Measurements from ENCODE around the gene CDH23. TPM values are rescaled to one million over a fixed set of nuclear protein-coding genes. Genes with fewer than 3 reads are reported as not detected.

Gene CDH23
- total and polyA plus RNA-seq, 10 of the 15 experiments (the other 5 are each of a cell fraction or from before 2014, with no cell fraction given) = 0.09 to 0.40 (median 0.15) TPM; not detected in 1

GRCh38 chr10:71663311-71663710, 266.6 kb downstream of the CDH23 start (continued):
- TF ChIP-seq CUX1 (IDR thresholded peaks at IDR 0.05; ENCODE audit: insufficient replicate concordance, low read depth, low read length) (no peak), MEF2A (IDR thresholded peaks at IDR 0.05; ENCODE audit: insufficient read depth, low read depth, low read length) (no peak), IKZF2 (IDR thresholded peaks at IDR 0.05) (no peak), NFYB (IDR thresholded peaks at IDR 0.05; ENCODE audit: insufficient read depth, low read depth, low read length) (no peak), FOXM1 (IDR thresholded peaks at IDR 0.05; ENCODE audit: low read depth, low read length) (no peak), POLR2AphosphoS2 (IDR thresholded peaks at IDR 0.05; ENCODE audit: low read depth, low read length) (no peak)

- Histone ChIP-seq H3K4me2 (ENCODE audit: control insufficient read depth, insufficient read depth) (no peak overlapping the region), H3K36me3 (ENCODE audit: control insufficient read depth in 2 of 2, insufficient read depth in 2 of 2, low read length in 1 of 2) (no peaks in the 10 kb centered on the region), H3K27ac (ENCODE audit: control insufficient read depth, insufficient read depth) (no peak overlapping the region), H3K9ac (ENCODE audit: control insufficient read depth, insufficient read depth, low read length) (no peak overlapping the region), H4K20me1 (ENCODE audit: control insufficient read depth, insufficient read depth) (no peaks in the 10 kb centered on the region), H3K79me2 (ENCODE audit: control insufficient read depth, insufficient read depth, low read length) (no peaks in the 10 kb centered on the region), H3K4me3 (no peak overlapping the region), H3K27me3 (replicated peaks in 1 of 2; ENCODE audit: control insufficient read depth in 2 of 2, insufficient read depth in 2 of 2, low read length in 1 of 2) (no peaks in the 10 kb centered on the region; a peak in 1 of 4 replicates), H3K4me1 (ENCODE audit: control insufficient read depth, insufficient read depth, low read length) (peaks cover 17% of the 10 kb centered on the region), H3K9me3 (replicated peaks; ENCODE audit: control insufficient read depth, insufficient read depth, low read length) (no peaks in the 10 kb centered on the region), H2AFZ (ENCODE audit: control insufficient read depth, low read depth, low read length) (no peak overlapping the region)
- in situ Hi-C loops (cut with MboI) (no loop called here), intact Hi-C loops (cut with micrococcal nuclease; ENCODE audit: unreplicated experiment) (no loop called here)
- no TSS peak for BruUV-seq (replicated peaks)
- CTCF ChIA-PET = interaction anchor here (0.7 to 3.3 kb wide), 9 partner anchors 11 to 352 kb away, joined by 3 to 47 read pairs (median 5); partner anchors contain the start of gene VSIR
- no peak for DNase-seq (ENCODE audit: low read depth, low spot score)
- POLR2A ChIA-PET = interaction anchor here (1.2 to 1.8 kb wide), 4 partner anchors 30 to 147 kb away, joined by 4 to 5 read pairs (median 4); no protein-coding TSS in a partner anchor
- 33% methylated on average over 2 of the region's 2 CpGs for WGBS (ENCODE audit: insufficient coverage, insufficient replicate concordance, low lambda C conversion rate, missing lambda C conversion rate)
- no peak for TF ChIP-seq BCL3 (IDR thresholded peaks at IDR 0.05; ENCODE audit: borderline replicate concordance, insufficient read depth, low read depth, low read length, poor library complexity, severe bottlenecking)
- no peak for TF ChIP-seq MXI1 (IDR thresholded peaks at IDR 0.05; ENCODE audit: low read depth, low read length)
- SMC1A ChIA-PET (ENCODE audit: uncharacterized antibody, unreplicated experiment) = interaction anchor here (0.9 to 1.6 kb wide), 9 partner anchors 9 to 107 kb away, joined by 3 to 12 read pairs (median 4); no protein-coding TSS in a partner anchor
- no peak for FAIRE-seq
- ATAC-seq = no peak
- RAD21 ChIA-PET (ENCODE audit: unreplicated experiment) = interaction anchor here (0.9 to 1.7 kb wide), 6 partner anchors 24 to 44 kb away, joined by 3 to 8 read pairs (median 4); no protein-coding TSS in a partner anchor
Observed at GRCh38 chr10:71664585-71664984, 267.9 kb downstream of the CDH23 start.

Measured in GM12878 (cell line).